Mesendoderm (in vitro differentiated cells): ENCODE data around the gene PADI1.

ENCODE experiments used
- DNase-seq: peaks from one replicate; pipeline ENCODE4 v3.0.0; 2013
- H2AK5ac ChIP-seq: 2 replicates; pipeline ENCODE4 v1.6.1; 2013; ENCODE audit warnings: low read length, inconsistent platforms
- H2BK120ac ChIP-seq: 2 replicates; pipeline ENCODE4 v1.6.1; 2013; ENCODE audit warnings: low read depth, mild to moderate bottlenecking, low read length, moderate library complexity, mixed read lengths
- H2BK15ac ChIP-seq: replicated peaks from 2 replicates; pipeline ENCODE4 v1.6.1; 2013; ENCODE audit warnings: low read depth, mild to moderate bottlenecking, moderate library complexity
- H2BK5ac ChIP-seq: 2 replicates; pipeline ENCODE4 v1.6.1; 2013; ENCODE audit warnings: low read length, inconsistent platforms
- H3K18ac ChIP-seq: 2 replicates; pipeline ENCODE4 v1.6.1; 2013; ENCODE audit warnings: mild to moderate bottlenecking, low read length, mixed read lengths
- H3K23ac ChIP-seq: one replicate; pipeline ENCODE4 v1.6.1; 2013; ENCODE audit warnings: low read length
- H3K27ac ChIP-seq: 2 replicates; pipeline ENCODE4 v1.5.1; 2013; ENCODE audit warnings: low read depth, mild to moderate bottlenecking, inconsistent platforms, low read length, moderate library complexity
- H3K27me3 ChIP-seq: 2 replicates; pipeline ENCODE4 v1.6.1; 2013; ENCODE audit warnings: low read length, control low read depth, mild to moderate bottlenecking, inconsistent platforms; ENCODE audit not compliant: insufficient read depth, poor library complexity
- H3K36me3 ChIP-seq: 2 replicates; pipeline ENCODE4 v1.6.1; 2013; ENCODE audit warnings: low read length, inconsistent platforms; ENCODE audit not compliant: control insufficient read depth, insufficient read depth
- H3K4ac ChIP-seq: one replicate; pipeline ENCODE4 v1.6.1; 2013; ENCODE audit warnings: low read depth, mild to moderate bottlenecking, low read length, moderate library complexity
- H3K4me1 ChIP-seq: 2 replicates; pipeline ENCODE4 v1.6.1; 2013; ENCODE audit warnings: low read depth, low read length, inconsistent platforms; ENCODE audit not compliant: control insufficient read depth
- H3K4me2 ChIP-seq: 2 replicates; pipeline ENCODE4 v1.6.1; 2013; ENCODE audit warnings: low read length
- H3K4me3 ChIP-seq: 2 replicates; pipeline ENCODE4 v1.5.1; 2013; ENCODE audit warnings: mild to moderate bottlenecking, low read length
- H3K56ac ChIP-seq: one replicate; pipeline ENCODE4 v1.6.1; 2013; ENCODE audit warnings: low read length
- H3K79me1 ChIP-seq: 2 replicates; pipeline ENCODE4 v1.6.1; 2013; ENCODE audit warnings: low read length, inconsistent platforms
- H3K79me2 ChIP-seq: 2 replicates; pipeline ENCODE4 v1.6.1; 2013; ENCODE audit warnings: mild to moderate bottlenecking, low read length; ENCODE audit not compliant: control insufficient read depth, insufficient read depth
- H3K9ac ChIP-seq: 2 replicates; pipeline ENCODE4 v1.6.1; 2013; ENCODE audit warnings: low read length, inconsistent platforms
- H4K5ac ChIP-seq: one replicate; pipeline ENCODE4 v1.6.1; 2013; ENCODE audit warnings: low read length
- H4K8ac ChIP-seq: one replicate; pipeline ENCODE4 v1.6.1; 2013; ENCODE audit warnings: low read depth, mild to moderate bottlenecking, control low read depth, low read length, moderate library complexity
- WGBS: extraction: QIAGEN DNeasy Blood & Tissue Kit; methylation state at CpG from one replicate; pipeline ENCODE4 v1.1.7; 2013; ENCODE audit warnings: low lambda C conversion rate, missing lambda C conversion rate; ENCODE audit not compliant: insufficient coverage; ENCODE audit errors: extremely low coverage; 5-methylcytosine and 5-hydroxymethylcytosine counted together

The PADI1 gene

DNA sequence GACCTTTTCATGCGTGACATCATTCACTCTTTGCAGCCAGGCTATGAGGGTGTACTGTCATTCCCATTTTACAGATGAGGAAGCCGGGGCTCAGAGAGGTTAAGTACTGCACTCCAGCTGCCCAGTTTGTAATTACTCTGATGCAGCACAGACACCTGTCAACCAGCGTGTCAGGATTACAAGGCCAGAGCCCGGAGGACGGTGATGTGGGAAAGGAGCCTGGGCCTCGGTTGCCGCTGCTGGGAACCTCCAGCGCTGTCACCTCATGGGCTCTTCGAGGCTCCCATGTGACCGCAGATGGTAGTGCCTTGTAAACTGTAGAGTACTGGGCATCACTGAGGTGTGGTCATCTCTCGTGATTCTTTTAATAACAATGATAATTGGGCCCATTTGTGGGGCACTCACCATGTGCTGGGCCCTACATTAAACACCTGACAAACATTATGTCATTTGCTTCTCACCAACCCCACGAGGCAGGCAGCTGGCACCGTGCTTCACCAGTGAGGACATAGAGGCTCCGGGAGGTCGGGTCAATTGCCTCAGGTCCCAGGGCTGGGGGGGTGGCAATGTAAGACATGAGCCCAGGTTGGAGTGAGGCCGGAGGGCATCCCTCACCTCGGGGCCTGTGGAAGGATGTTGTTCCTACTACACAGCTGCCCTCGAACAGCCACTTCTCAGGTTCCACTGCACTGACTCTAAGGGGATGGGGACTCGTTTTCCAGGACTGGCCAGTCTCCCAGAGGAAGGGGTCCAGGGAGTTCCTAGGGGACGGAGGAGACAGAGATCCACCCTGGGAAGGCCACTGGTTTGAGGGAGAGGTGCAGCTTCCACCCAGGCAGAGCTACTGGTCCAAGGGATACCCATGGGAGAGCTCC, 42.8 kb upstream of the PADI1 start:
- Histone ChIP-seq H3K79me1 (no peaks in the 10 kb centered on the region), H2AK5ac (no peak overlapping the region), H3K18ac (no peak overlapping the region), H3K4me1 (peaks cover 3% of the 10 kb centered on the region), H3K4me2 (no peak overlapping the region), H3K79me2 (no peaks in the 10 kb centered on the region), H4K5ac (no peak overlapping the region), H4K8ac (no peak overlapping the region), H3K36me3 (no peaks in the 10 kb centered on the region), H3K27ac (no peak overlapping the region), H2BK120ac (no peak overlapping the region), H3K56ac (no peak overlapping the region), H3K4ac (no peak overlapping the region), H3K23ac (no peak overlapping the region), H3K4me3 (no peak overlapping the region), H2BK5ac (no peak overlapping the region), H2BK15ac (no peak overlapping the region), H3K27me3 (no peaks in the 10 kb centered on the region), H3K9ac (no peak overlapping the region)
- WGBS: no CpG with 5 or more reads among the region's 20 CpGs
- DNase-seq: no peak

DNA sequence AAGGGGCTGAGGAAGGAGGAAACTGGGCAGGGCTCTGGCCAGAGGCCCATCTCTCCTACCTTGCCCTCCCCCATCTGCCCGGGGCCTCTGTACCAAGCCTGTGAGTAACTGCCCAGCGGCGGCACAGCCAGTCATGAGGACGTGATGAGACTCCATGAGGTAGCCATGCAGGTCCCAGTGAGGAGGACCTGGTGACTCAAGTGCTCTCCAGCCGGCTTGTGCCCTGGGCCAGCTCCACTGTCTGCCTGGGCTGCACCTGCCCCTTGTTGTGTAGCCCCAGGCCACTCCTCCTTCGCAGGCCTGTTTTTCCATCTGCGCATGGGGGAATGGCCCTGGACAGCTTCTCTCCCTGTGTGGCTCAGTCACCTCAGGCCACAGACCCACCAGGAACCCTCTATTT, 42.0 kb upstream of the PADI1 start:
- no peak overlapping the region for H3K9ac ChIP-seq
- H3K4ac ChIP-seq: no peak overlapping the region
- no peaks in the 10 kb centered on the region for H3K27me3 ChIP-seq
- no CpG with 5 or more reads among the region's 7 CpGs for WGBS
- no peak overlapping the region for H3K56ac ChIP-seq
- DNase-seq: no peak
- H3K79me2 ChIP-seq: no peaks in the 10 kb centered on the region
- no peak overlapping the region for H2BK5ac ChIP-seq
- no peaks in the 10 kb centered on the region for H3K79me1 ChIP-seq
- no peak overlapping the region for H4K8ac ChIP-seq
- no peak overlapping the region for H2AK5ac ChIP-seq
- H4K5ac ChIP-seq: no peak overlapping the region
- no peaks in the 10 kb centered on the region for H3K36me3 ChIP-seq
- H3K4me1 ChIP-seq: peaks cover 3% of the 10 kb centered on the region
- no peak overlapping the region for H3K4me2 ChIP-seq
- H3K18ac ChIP-seq: no peak overlapping the region
- H3K27ac ChIP-seq: no peak overlapping the region
- H2BK120ac ChIP-seq: no peak overlapping the region
- no peak overlapping the region for H3K4me3 ChIP-seq
- H2BK15ac ChIP-seq: no peak overlapping the region
- H3K23ac ChIP-seq: no peak overlapping the region

DNA sequence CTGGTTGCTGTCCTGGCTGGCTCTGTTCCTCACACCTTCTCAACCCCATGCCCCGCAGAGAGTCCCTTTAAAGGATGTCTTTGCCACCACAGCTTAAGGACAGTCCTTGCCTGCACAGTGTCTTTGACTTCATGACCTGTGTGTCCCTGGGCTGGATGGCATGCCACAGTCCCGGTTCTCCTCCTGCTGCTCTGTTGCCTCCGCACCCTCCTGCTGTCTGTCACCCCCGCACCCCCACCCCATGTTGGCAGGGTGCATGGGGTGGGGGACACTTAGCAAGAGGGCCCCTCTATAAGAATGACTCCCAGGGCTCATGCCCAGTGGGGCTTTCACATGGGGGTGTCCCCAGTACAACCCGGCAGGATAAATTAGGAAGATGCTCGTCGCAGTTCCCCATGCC, 41.6 kb upstream of the PADI1 start:
- no peak overlapping the region for H3K18ac ChIP-seq
- H3K4me1 ChIP-seq: peaks cover 3% of the 10 kb centered on the region
- no peak overlapping the region for H3K4me2 ChIP-seq
- no peak overlapping the region for H2AK5ac ChIP-seq
- no peak overlapping the region for H3K27ac ChIP-seq
- H3K4me3 ChIP-seq: no peak overlapping the region
- no peaks in the 10 kb centered on the region for H3K27me3 ChIP-seq
- no peak overlapping the region for H3K4ac ChIP-seq
- H2BK15ac ChIP-seq: no peak overlapping the region
- DNase-seq: no peak
- H3K79me1 ChIP-seq: no peaks in the 10 kb centered on the region
- no peak overlapping the region for H3K56ac ChIP-seq
- no peak overlapping the region for H3K9ac ChIP-seq
- H4K8ac ChIP-seq: no peak overlapping the region
- H4K5ac ChIP-seq: no peak overlapping the region
- H2BK5ac ChIP-seq: no peak overlapping the region
- WGBS: no CpG with 5 or more reads among the region's 7 CpGs
- H3K23ac ChIP-seq: no peak overlapping the region
- H2BK120ac ChIP-seq: no peak overlapping the region
- no peaks in the 10 kb centered on the region for H3K36me3 ChIP-seq
- no peaks in the 10 kb centered on the region for H3K79me2 ChIP-seq

DNA sequence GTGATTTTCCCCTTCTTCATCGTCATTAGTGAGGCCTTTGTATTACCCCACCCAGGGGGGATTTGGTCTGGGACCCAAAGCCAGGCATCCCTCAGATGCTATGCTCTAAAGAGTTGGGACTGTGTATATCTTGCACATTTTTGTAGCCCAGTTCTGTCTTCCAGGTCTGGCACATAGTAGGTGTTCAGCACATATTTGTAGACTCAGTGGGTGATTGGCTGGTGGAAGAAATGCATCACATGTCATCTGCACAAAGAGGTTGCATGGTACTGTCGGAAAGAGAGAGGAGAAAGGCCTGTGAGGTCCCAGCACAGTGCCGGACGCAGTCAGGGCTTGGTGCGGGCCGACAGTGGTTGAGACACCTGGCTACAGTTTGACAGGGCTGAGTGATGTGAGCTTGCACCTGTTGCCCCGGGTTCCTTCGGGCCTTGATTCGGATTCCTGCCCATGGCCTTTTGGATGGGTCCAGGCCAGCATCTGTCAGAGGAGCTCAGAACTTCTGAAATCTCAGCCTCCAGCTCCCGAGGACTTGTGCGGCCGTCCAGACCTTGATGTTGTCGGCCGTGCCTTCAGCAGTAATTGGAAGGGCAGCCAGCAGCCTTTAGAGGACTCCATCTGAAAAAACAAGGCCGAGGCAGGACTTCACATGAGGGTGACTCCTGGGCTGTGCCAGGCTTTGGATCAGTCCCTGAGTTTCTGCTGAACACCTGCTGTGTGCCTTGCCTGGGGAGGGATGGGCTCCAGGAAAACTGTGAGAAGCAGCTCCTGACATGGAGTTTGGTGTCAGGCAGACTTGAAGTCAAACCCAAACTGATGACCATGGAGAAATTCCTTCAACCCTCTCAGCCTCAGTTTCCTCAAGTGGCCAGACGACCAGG, 40.9 kb upstream of the PADI1 start:
- Histone ChIP-seq H3K4ac (no peak overlapping the region), H3K36me3 (no peaks in the 10 kb centered on the region), H3K27me3 (no peaks in the 10 kb centered on the region), H4K5ac (no peak overlapping the region), H3K4me3 (no peak overlapping the region), H3K4me2 (no peak overlapping the region), H2BK120ac (no peak overlapping the region), H3K23ac (no peak overlapping the region), H3K79me1 (no peaks in the 10 kb centered on the region), H2BK5ac (no peak overlapping the region), H3K56ac (no peak overlapping the region), H3K79me2 (no peaks in the 10 kb centered on the region), H2AK5ac (no peak overlapping the region), H3K9ac (no peak overlapping the region), H3K27ac (no peak overlapping the region), H4K8ac (no peak overlapping the region), H3K4me1 (peaks cover 3% of the 10 kb centered on the region), H2BK15ac (no peak overlapping the region), H3K18ac (no peak overlapping the region)
- WGBS: no CpG with 5 or more reads among the region's 16 CpGs
- no peak for DNase-seq

DNA sequence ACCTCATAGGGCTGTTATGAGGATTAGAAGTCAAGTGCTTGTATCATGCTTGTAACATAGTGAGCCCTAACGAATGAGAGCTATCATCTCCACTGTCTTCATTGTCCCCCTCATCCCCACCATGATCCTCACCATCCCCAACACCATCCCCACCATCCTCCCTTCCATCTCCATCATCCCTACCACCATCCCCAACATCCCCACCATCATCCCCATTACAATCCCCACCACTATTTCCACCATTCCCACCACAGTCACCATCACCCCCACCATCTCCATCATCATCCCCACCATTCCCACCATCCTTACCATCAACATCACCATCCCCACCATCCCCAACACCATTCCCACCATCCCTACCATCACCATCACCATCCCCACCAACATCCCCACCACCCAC, 39.1 kb upstream of the PADI1 start:
- DNase-seq: no peak
- Histone ChIP-seq H3K56ac (no peak overlapping the region), H3K27ac (no peak overlapping the region), H3K4me3 (no peak overlapping the region), H2BK120ac (no peak overlapping the region), H2BK15ac (no peak overlapping the region), H3K4me2 (no peak overlapping the region), H3K4me1 (peaks cover 3% of the 10 kb centered on the region), H3K23ac (no peak overlapping the region), H3K36me3 (no peaks in the 10 kb centered on the region), H4K5ac (no peak overlapping the region), H3K9ac (no peak overlapping the region), H3K27me3 (no peaks in the 10 kb centered on the region), H3K79me1 (no peaks in the 10 kb centered on the region), H3K79me2 (no peaks in the 10 kb centered on the region), H4K8ac (no peak overlapping the region), H3K4ac (no peak overlapping the region), H3K18ac (no peak overlapping the region), H2BK5ac (no peak overlapping the region), H2AK5ac (no peak overlapping the region)
- WGBS: no CpG with 5 or more reads among the region's 1 CpG
